Calu3 (cell line): ENCODE measurements around the gene UBASH3B. TPM values are rescaled to one million over a fixed set of nuclear protein-coding genes. Genes with fewer than 3 reads are reported as not detected.

Experiments used
- BruUV-seq: library from RNA; stranded (reverse); fragments of 400-500 nt; replicated peaks from 2 replicates; lab custom pipeline; 2021; lab: Mats Ljungman, UMichigan
- CTCF ChIA-PET: fragments of 300-600 bp; sonication (Branson Sonifier 250); formaldehyde crosslinking; loops from one replicate; lab custom pipeline; 2022; ENCODE audit warnings: antibody characterized with exemption; lab: Charles Lee
- DNase-seq: peaks from one replicate; pipeline ENCODE4 v3.0.0; 2022
- H3K27ac Mint-ChIP-seq: one replicate; pipeline ENCODE4 v1.8.0; 2022; ENCODE audit warnings: mixed read lengths; ENCODE audit not compliant: unreplicated experiment
- H3K27me3 Mint-ChIP-seq: one replicate; pipeline ENCODE4 v1.8.0; 2022; ENCODE audit warnings: mixed read lengths; ENCODE audit not compliant: unreplicated experiment
- H3K36me3 Mint-ChIP-seq: one replicate; pipeline ENCODE4 v1.8.0; 2022; ENCODE audit warnings: mild to moderate bottlenecking, moderate library complexity, mixed read lengths; ENCODE audit not compliant: insufficient read depth, unreplicated experiment
- H3K4me1 Mint-ChIP-seq: one replicate; pipeline ENCODE4 v1.8.0; 2022; ENCODE audit warnings: mild to moderate bottlenecking, low read depth, mixed read lengths; ENCODE audit not compliant: unreplicated experiment
- H3K4me3 Mint-ChIP-seq: one replicate; pipeline ENCODE4 v1.8.0; 2022; ENCODE audit warnings: mild to moderate bottlenecking, low read depth, moderate library complexity, mixed read lengths; ENCODE audit not compliant: unreplicated experiment
- H3K9me3 Mint-ChIP-seq: one replicate; pipeline ENCODE4 v1.8.0; 2022; ENCODE audit warnings: low read depth, mixed read lengths; ENCODE audit not compliant: unreplicated experiment
- intact Hi-C: fragments of 100-400 bp; cut with micrococcal nuclease; formaldehyde crosslinking; loops from one replicate; pipeline ENCODE4 v1.10.0; 2022; ENCODE audit not compliant: unreplicated experiment
- total RNA-seq: library from RNA; stranded (reverse); gene quantifications from 2 replicates; pipeline ENCODE4 v1.2.3, GENCODE V29; 2022
- TF ChIP-seq, protein P1 (sequence below): fragments of 200-600 bp; IDR thresholded peaks from one replicate; pipeline ENCODE4 v1.8.0; 2022; ENCODE audit warnings: antibody characterized with exemption; ENCODE audit not compliant: unreplicated experiment

UBASH3B gene
- total RNA-seq, 1 experiment from 2014 or later: 74.9 TPM

DNA sequence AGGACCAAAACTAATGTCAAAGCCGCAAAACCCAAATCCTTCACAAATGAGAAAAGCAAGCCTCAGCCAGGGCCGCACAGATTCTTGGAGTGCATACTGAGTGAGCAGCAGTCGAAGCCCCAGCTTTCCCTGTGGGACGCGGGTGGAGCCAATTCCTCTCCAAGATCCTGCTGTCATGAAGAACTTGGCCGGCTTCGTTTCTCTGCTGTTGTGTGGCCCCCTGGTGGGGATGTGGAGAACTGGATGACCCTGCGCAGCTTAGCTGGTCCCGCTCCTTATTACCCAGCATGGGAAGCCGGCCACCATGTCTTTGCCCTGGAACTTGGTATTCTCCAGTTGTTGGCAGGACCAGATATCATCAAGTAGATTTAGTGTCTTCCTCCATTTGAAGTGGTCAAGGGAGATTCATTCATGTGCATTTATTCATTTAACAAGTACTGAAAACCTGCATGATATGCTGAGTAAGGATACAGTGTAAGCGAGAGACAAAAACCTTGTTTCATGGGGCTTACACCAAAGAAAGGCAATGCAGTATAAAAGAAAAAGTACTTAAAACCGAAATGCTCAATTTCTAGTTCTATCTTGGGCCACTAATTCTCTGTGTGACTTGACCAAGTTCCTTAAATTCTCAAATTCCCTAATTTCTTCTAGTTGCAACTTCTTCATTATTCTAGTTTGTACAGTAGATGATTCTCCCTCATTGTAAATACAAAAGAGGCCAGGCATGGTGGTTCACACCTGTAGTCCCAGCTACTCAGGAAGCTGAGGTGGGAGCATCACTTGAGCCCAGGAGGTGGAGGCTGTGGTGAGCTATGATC is 126.1 kb downstream of the UBASH3B start:
- intact Hi-C loops: loop anchor here (1.0 kb wide), 2 partner anchors 148 to 152 kb away; no protein-coding TSS in a partner anchor
- no peaks in the 10 kb centered on the region for H3K27me3 Mint-ChIP-seq
- H3K9me3 Mint-ChIP-seq: no peaks in the 10 kb centered on the region
- peak; percentile 82 for DNase-seq
- peaks cover 39% of the 10 kb centered on the region for H3K36me3 Mint-ChIP-seq
- H3K27ac Mint-ChIP-seq: no peak overlapping the region
- CTCF ChIA-PET: interaction anchor here (0.9 to 2.5 kb wide), 7 partner anchors 10 to 153 kb away, joined by 3 to 21 read pairs (median 4); partner anchors contain the start of gene UBASH3B
- H3K4me3 Mint-ChIP-seq: no peak overlapping the region
- peaks cover 27% of the 10 kb centered on the region for H3K4me1 Mint-ChIP-seq
- BruUV-seq: no TSS peak
- TF ChIP-seq, protein P1, sequence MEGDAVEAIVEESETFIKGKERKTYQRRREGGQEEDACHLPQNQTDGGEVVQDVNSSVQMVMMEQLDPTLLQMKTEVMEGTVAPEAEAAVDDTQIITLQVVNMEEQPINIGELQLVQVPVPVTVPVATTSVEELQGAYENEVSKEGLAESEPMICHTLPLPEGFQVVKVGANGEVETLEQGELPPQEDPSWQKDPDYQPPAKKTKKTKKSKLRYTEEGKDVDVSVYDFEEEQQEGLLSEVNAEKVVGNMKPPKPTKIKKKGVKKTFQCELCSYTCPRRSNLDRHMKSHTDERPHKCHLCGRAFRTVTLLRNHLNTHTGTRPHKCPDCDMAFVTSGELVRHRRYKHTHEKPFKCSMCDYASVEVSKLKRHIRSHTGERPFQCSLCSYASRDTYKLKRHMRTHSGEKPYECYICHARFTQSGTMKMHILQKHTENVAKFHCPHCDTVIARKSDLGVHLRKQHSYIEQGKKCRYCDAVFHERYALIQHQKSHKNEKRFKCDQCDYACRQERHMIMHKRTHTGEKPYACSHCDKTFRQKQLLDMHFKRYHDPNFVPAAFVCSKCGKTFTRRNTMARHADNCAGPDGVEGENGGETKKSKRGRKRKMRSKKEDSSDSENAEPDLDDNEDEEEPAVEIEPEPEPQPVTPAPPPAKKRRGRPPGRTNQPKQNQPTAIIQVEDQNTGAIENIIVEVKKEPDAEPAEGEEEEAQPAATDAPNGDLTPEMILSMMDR: peak; percentile 60

DNA sequence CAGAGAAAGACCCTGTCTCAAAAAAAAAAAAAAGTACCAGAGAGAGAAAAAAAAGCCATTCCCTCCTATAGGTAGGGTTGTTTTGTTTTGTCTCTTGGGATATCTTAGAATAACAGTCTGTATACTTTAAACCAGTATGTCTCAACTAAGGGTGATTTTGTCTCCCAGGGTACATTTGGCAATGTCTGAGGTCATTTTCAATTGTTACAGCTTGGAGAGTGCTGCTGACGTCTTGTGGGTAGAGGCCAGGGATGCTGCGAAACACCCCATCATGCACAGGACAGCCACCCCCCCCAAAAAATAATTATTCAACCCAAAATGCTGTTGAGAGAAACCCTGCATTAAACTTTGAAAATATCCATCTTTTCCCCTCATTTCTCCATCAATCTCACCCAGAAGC is 126.7 kb downstream of the UBASH3B start:
- DNase-seq: no peak
- no peak overlapping the region for H3K27ac Mint-ChIP-seq
- H3K4me3 Mint-ChIP-seq: no peak overlapping the region
- H3K36me3 Mint-ChIP-seq: peaks cover 37% of the 10 kb centered on the region
- CTCF ChIA-PET: interaction anchor here (1.1 to 2.5 kb wide), 3 partner anchors 16 to 153 kb away, joined by 4 to 21 read pairs (median 4); no protein-coding TSS in a partner anchor
- intact Hi-C loops: no loop called here
- peaks cover 23% of the 10 kb centered on the region for H3K4me1 Mint-ChIP-seq
- no TSS peak for BruUV-seq
- TF ChIP-seq, protein P1: no peak
- H3K27me3 Mint-ChIP-seq: no peaks in the 10 kb centered on the region
- H3K9me3 Mint-ChIP-seq: no peaks in the 10 kb centered on the region

DNA sequence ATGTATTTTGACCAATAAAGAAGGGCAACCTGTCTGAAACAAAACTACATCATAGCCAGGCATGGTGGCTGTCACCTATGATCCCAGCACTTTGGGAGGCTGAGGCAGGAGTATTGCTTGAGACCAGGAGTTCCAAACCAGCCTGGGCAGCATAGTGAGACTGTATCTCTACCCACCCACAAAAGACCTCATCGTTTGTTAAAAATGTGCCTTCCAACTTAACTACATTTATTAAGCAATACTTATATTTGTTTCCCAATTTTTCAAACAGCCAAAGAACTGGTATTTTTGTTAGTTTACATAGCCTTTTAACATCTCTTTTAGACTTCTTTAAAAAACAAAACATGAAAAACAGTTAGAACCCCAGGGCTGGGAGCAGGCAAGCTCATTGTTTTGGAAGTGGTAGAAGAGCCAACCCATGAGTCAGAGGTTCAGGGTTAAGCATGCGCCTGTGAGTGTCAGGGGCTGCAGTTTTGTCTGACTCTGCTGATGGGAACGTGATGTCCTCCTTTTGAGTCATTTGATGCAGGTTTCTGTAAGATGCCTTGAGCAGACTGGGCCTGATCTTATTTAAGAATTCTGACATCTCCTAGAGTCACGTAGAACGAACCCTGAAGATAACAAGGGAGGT is 128.9 kb downstream of the UBASH3B start:
- Mint-ChIP-seq H3K27me3 (no peaks in the 10 kb centered on the region), H3K27ac (no peak overlapping the region), H3K9me3 (no peaks in the 10 kb centered on the region), H3K4me3 (no peak overlapping the region), H3K4me1 (peaks cover 16% of the 10 kb centered on the region), H3K36me3 (peaks cover 36% of the 10 kb centered on the region)
- TF ChIP-seq, protein P1: no peak
- CTCF ChIA-PET: interaction anchor here (0.6 kb wide), 1 partner anchor 652 kb away, joined by 3 read pairs; no protein-coding TSS in a partner anchor
- no peak for DNase-seq
- no TSS peak for BruUV-seq
- intact Hi-C loops: no loop called here

DNA sequence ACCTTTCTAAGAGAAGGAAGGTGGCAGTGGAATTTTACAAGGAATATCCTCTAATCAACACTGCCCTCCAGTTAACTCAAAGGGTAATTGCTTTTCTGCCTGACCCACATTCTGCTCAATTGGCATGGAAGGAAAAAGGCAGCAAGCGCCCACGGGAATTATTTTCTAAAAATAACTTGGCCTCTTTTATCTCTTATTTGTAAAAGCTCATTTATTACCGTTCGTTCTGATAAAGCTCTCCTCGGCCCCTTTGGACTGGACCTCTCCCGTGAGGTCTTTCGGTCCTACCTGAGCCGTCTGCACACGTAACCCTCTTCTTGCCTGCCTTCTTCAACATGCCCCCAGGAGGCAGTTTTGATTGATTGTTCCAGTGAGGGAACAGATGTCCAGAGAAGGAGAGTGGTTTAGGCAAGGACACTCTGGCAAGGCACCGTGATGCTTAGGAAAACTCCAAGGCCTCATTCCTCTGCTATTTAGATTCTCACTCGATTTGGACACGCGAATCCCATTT is 129.6 kb downstream of the UBASH3B start:
- intact Hi-C loops: no loop called here
- H3K27ac Mint-ChIP-seq: no peak overlapping the region

More for the DNA sequence above, 129.6 kb downstream of the UBASH3B start:
- Mint-ChIP-seq H3K27me3 (no peaks in the 10 kb centered on the region), H3K4me1 (peaks cover 15% of the 10 kb centered on the region), H3K4me3 (no peak overlapping the region), H3K9me3 (no peaks in the 10 kb centered on the region), H3K36me3 (peaks cover 29% of the 10 kb centered on the region)
- TF ChIP-seq, protein P1: no peak
- BruUV-seq: no TSS peak
- DNase-seq: no peak
- CTCF ChIA-PET: no interaction called here
